Measurements from ENCODE around the gene HPCA.

HPCA gene

DNA sequence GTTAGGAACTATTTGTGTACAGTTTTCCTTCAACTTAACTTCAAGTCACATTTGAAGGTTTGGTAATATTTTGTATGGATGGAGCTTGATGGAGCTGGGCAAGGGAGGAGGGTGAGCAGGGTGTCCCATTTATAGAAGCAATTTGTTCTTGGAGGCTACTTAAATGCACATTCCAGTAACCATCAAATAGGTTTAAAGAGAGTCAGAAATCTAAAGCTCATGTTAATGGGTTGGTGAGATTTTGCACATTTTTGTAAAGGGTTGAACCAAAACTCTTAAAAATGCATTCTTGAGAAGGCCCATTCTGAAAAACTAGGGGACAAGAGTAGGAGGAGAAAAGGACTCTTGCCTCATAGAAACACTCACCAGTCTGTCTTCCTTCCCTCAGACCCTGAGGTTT lies 25.7 kb upstream of the HPCA start:
- in situ Hi-C loops (cut with HindIII; ENCODE audit: low sequenced_read_pairs) = no loop called here
- TF ChIP-seq, protein P1, sequence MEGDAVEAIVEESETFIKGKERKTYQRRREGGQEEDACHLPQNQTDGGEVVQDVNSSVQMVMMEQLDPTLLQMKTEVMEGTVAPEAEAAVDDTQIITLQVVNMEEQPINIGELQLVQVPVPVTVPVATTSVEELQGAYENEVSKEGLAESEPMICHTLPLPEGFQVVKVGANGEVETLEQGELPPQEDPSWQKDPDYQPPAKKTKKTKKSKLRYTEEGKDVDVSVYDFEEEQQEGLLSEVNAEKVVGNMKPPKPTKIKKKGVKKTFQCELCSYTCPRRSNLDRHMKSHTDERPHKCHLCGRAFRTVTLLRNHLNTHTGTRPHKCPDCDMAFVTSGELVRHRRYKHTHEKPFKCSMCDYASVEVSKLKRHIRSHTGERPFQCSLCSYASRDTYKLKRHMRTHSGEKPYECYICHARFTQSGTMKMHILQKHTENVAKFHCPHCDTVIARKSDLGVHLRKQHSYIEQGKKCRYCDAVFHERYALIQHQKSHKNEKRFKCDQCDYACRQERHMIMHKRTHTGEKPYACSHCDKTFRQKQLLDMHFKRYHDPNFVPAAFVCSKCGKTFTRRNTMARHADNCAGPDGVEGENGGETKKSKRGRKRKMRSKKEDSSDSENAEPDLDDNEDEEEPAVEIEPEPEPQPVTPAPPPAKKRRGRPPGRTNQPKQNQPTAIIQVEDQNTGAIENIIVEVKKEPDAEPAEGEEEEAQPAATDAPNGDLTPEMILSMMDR (IDR thresholded peaks at IDR 0.05; ENCODE audit: low read depth, low read length, missing control alignments) = no peak
- DNase-seq (ENCODE audit: low read depth) = no peak
- H3K4me3 ChIP-seq (ENCODE audit: low read depth, low read length) = no peak overlapping the region

- in situ Hi-C loops (cut with HindIII; ENCODE audit: low sequenced_read_pairs) = no loop called here
- TF ChIP-seq, protein P1 (IDR thresholded peaks at IDR 0.05; ENCODE audit: low read depth, low read length, missing control alignments) = no peak
- DNase-seq (ENCODE audit: low read depth) = no peak
- H3K4me3 ChIP-seq (ENCODE audit: low read depth, low read length) = no peak overlapping the region
Measured at GRCh38 chr1:32861904-32862695, 24.2 kb upstream of the HPCA start.

DNA sequence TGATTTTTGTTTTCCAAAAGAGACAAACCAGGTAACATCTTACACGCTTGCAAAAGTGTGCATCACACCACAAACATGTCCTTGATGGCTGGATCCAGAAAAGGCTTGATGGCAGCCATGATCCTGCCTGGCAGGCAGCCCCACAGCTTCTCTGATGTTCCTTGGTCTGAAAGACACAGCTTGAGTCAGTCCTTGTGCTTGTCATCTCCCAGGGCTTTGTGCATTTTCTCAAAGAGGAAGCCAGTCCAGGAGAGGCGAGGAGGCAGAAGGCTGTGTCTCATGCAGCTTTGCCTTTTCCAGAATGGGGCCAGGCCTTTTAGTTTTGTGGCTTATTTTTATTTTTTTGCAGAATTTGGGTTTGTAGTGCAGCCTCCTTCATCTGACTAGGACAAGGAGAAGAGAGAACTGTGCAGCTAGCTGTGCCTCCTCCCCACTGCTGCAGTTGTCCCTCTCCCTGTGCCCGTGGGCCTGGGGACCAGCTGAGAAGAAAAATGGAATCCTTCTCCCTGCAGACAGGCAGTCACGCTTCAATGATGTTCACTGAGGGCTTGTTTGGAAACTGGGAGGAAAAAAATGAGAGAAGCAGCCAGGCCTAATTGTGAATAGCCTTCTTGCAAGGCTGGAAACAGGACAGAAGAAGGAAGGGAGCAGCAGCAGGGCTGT lies 22.9 kb upstream of the HPCA start:
- no peak overlapping the region for H3K4me3 ChIP-seq (ENCODE audit: low read depth, low read length)
- no peak for DNase-seq (ENCODE audit: low read depth)
- TF ChIP-seq, protein P1 (IDR thresholded peaks at IDR 0.05; ENCODE audit: low read depth, low read length, missing control alignments) = no peak
- in situ Hi-C loops (cut with HindIII; ENCODE audit: low sequenced_read_pairs) = no loop called here

DNA sequence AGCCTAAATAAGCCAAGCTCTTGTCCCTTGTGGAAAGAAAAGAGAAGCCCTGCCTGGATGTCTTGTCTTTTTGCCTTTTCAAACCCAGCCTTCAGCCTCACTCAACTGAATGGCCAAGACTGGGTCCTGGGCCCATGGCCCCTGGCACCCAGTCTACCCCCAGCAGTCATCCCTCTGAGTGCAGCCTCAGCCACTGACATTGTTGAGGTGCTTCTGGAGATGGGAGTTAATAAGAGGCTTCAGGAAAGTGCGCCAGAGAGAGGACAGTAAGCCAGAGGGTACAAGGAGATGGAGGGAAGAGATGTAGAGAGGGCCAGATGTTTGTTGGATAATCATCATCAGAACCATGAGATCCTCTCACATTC lies 22.4 kb upstream of the HPCA start:
- H3K4me3 ChIP-seq (ENCODE audit: low read depth, low read length) = no peak overlapping the region
- in situ Hi-C loops (cut with HindIII; ENCODE audit: low sequenced_read_pairs) = no loop called here
- TF ChIP-seq, protein P1 (IDR thresholded peaks at IDR 0.05; ENCODE audit: low read depth, low read length, missing control alignments) = no peak
- DNase-seq (ENCODE audit: low read depth) = no peak

DNA sequence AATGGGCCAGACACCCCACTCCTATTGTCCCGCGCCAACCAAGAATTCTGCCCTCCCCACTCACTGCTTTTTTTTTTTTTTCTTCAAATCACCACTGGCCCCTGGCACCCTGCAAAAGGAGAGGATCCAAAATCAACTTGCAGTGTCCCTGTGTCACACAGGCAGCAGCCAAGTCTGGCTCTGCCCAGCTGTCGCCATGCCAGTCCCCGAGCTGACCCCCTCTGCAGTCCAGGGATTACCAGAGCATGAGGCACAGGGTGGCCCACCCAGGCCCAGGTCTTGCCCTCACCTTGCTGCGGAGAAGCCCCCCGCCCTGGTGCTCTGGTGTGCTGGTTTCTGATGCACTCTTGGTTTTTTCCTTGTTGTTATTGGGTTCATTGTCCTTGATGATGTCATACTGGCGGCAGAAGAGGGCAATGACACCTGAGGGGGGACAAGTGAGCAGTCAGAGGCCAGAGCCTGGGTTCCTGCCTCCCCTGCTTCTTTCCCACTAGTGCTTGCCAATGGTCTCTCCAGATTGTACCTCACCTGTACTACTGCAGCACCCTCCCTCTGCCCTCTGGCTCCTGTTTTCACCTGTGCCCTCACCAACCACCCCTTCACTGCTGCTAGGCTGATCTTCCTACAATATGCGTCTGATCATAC lies 21.8 kb upstream of the HPCA start:
- in situ Hi-C loops (cut with HindIII; ENCODE audit: low sequenced_read_pairs) = no loop called here
- TF ChIP-seq, protein P1 (IDR thresholded peaks at IDR 0.05; ENCODE audit: low read depth, low read length, missing control alignments) = no peak
- no peak for DNase-seq (ENCODE audit: low read depth)

GRCh38 chr1:32865639-32866405 lies 20.5 kb upstream of the HPCA start:
- no peak overlapping the region for H3K4me3 ChIP-seq (ENCODE audit: low read depth, low read length)
- DNase-seq (ENCODE audit: low read depth) = no peak
- in situ Hi-C loops (cut with HindIII; ENCODE audit: low sequenced_read_pairs) = no loop called here
- TF ChIP-seq, protein P1 (IDR thresholded peaks at IDR 0.05; ENCODE audit: low read depth, low read length, missing control alignments) = no peak

More for the DNA sequence above, 21.8 kb upstream of the HPCA start:
- no peak overlapping the region for H3K4me3 ChIP-seq (ENCODE audit: low read depth, low read length)
